ENCODE results near the gene MTHFR.

MTHFR gene

DNA sequence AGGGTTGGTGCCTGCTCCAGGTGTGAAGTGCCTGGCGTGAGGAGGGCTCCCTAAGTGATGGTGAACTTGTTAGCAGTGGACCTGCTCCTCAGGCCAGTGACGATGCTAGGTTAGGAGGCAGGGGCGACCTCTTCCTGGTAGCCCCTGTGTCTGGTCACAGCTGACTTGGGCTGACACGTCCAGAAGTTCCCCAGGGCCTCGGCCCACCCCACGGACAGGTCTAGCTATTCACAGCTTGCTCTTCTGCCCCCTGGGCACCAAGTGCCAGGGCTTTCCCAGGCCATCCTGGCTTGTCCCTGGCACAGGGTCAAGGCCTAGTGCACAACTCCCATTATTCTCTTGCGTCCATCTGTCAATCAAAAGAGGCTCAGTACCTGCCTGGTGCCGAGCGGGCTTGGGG, 54.7 kb downstream of the MTHFR start:
- DNase-seq: no peak

DNA sequence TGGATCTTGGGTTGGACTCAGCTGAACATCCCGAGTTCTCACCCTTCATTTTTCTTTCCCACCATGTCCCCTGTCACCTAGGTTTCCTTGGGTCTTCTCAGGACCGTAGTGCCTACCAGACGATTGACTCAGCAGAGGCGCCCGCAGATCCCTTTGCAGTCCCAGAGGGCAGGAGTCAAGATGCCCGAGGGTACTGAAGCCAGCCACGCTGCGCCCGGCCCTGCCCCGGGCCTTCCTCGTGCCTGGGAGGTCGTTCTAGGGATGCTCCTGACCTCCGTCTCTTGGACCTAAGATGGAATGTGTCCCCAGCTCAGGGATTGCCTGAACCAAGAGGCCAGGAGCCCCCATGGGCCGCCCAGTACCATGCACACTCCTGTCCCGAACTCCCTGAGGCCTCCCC, 55.8 kb downstream of the MTHFR start:
- no peak for DNase-seq

DNA sequence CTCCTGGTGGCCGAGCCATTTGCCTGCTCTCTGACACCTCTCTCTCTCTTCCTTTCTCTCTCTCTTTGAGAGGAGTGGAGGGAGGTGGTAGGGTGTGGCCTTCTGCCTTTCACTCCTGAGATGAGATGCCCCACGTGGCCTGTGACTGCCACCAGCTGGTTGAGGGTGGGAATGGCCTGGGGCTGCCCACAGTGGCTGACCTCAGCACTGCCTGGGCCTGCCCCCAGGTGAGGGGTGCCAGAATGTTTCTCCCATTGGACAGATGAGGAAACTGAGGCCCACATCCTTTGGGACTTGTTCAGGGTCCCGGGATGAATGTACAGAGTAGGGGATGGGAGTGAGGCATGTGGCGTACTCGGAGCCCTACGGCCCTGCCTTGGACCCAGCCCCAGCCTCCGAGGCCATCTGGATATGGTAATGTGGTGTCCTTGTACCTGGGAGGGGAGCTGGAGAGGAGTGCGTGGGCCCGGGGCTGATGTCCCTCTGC, 56.5 kb downstream of the MTHFR start:
- no peak for DNase-seq

DNA sequence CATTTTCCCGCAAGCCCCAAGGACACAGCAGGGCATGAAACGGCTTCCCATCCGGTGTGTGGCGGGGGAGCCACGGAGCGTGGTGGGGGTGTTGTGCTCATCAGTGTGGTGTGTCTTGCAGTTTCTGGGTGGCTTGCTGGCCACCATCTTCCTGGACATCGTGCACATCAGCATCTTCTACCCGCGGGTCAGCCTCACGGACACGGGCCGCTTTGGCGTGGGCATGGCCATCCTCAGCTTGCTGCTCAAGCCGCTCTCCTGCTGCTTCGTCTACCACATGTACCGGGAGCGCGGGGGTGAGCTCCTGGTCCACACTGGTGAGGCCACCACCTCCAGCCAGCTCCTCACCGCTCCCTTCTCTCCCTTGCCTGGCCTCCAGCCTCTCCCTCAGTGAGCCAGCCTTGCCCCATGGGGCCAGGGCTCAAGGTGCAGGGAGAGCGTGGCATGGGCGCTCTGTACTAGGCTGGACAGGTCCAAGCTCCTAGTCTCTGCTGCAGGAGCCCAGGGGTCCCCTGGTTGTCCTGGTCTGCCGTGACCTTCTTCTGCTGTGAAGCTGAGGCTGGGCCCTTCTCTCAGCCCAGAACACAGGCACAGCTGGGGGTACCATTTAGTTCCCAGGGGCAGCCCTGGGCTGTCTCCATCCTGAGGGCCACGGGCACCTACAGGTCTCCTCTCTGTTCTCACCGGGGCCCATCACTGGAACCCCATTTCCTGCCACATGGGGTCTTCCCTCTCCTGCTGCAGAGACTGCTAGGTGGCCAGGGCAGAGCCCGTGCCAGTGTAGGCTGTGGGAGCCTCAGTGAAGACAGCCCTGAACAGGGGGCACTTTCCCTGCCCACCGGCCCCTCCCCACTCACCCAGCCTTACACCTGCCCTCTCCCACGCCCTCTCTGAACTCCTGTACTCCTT, 57.2 kb downstream of the MTHFR start:
- no peak for DNase-seq

DNA sequence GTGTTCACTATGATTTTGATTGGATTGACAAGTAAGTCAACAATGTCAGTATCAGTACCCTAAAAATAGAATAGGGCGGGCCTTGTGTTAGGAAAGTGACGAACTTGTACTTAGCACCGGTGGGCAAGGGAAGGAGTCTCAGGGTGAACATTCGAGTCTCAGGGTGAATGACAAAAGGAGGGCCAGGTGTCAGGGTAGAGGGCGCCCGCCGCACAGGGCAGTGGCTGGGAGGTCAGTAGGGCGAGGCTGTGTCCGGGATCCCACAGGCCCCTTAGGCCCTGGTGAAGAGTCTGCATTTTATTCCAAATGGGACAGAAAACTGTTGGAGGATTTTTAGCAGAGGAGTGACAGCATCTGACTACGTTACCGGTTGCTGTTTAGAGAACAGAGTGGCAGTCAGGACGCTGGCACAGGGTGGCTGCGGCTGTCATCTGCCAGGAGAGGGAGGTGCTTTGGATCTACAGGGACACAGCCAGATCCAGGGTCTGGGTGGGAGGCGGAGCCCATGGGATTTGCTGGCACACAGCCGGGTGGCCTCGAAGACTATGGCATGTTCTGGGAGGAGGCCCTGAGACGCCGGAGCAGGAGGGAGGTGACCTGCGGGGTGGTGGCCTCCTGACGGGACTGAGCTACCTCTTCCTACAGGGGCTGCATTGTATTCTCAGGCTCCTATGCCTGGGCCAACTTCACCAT, 58.8 kb downstream of the MTHFR start:
- DNase-seq: no peak

DNA sequence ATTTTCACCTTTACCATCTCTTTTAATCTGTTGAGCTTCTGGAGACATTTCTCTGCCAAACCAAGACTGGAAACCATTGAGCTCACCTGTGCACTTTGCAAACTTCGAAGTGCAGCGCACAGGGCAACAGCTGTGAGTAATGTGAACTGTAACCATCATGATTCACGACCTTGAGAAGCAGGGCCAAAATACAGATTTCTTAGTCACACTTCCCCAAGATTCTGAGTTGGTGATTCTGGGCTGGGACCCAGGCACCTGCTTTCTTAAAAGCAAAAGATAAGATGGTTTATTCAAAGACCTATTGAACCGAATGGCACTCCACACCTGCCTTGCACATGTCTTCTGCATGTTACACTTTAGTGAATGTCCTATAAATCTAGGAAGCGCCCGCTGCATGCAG, 59.7 kb downstream of the MTHFR start:
- DNase-seq: no peak

DNA sequence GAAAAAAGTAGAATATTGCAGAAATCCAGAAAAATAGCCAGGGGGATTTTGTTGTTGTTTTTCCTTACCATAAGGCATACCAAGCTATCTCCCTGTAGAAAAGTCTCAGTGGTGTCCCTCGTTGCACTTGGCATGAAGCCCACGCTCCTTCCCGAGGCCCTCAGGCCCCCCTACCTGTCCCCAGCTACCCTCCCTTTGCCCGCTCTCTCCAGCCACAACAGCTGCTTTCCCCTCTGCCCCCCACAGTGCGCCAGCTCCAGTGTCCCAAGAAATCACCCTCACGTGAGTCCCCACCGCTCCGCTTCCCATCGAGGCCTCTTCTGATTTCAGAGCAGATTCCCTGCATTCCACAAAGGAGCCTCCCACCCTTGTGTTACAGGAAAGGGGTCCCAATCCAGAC, 61.5 kb downstream of the MTHFR start:
- no peak for DNase-seq

DNA sequence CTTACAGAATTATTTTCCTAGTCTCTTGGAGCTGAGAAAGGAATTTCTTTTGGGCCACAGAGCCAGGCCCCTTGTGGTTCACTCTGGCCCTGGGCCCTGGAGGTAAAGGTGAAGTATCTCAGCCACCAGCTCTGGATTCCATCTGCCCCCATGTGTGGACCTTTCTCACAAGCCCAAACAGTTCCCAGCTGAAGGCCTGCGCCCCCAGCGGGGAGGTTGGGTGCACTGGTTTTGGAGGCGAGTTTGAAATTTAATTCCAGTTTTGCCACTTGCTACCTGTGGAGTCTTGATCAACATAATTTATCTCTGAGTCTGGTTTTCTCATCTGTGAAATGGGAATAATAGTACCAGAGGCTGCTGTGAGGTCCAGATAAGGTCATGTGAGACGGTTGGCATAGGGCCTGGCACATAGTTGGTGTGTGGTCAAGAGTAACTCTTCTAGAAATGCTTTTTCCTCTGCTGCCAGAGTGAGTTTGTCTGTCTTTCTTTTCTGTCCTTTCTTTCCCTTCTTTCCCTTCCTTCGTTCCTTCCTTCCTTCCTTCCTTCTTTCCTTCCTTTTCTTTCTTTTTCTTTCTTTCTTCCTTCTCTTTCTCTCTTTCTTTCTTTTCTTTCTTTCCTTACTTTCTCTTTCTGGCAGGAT, 63.7 kb downstream of the MTHFR start:
- no peak for DNase-seq

DNA sequence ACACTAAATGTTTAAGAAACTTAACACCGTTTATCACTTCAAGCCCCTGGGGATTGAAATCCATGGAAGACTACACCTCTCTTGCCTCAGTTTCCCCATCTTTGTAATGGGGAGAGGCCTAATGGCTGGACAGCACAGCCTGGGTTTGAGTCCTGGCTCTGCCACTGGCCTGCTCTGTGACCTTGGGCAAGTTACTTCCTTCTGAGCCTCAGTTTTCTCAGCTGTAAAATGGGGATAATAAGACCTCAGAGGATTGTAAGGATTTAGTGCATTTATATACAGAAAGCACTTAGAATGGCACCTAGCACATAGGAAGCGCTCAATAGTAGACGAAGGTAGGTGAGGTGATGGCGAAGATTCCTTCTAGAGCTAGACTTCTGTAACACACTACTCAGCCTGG, 64.3 kb downstream of the MTHFR start:
- no peak for DNase-seq

DNA sequence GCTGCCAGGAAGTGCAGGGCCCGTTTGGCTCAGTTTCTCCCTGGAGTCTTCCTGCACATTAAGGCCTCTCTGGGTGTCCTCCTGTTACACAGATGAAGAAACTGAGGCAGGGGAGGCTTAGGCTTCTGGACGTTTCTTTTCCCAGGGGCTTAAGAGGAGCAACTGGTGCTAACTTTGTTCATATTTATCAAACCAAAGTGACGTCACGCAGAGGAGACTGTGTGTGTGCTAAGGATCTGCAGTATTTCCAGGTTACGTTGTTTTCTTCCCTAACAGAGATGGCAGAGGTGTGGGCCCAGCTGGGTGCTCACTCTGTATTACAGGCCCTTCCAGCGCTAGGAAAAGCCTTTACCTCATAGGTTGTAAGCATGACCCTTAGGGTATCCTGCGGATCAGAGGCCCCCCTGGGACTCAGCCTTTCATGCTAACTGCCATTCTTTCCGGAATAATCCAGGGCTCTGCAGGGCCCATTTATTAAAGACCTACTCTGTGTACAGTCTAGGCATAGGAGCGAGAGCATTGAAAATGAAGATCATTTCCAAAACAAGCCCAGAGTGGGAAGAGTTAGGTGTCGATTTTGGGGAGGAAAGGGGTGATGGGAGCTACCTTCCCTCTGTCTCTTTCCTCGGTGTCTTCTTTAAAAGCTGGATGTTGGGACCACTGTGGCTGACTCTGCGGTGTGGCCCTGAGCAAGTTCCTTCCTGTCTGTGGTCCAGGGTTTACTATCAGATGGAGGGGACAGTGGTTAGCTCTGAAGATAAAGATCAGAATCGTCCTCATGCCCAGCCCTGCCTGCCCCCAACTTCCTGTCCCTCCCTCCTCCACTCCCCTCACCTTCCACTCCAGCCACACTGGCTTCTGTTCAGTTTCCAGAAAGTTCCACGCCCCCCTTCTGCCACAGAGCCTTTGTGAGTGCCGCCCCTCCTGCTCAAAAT, 65.2 kb downstream of the MTHFR start:
- DNase-seq: no peak

DNA sequence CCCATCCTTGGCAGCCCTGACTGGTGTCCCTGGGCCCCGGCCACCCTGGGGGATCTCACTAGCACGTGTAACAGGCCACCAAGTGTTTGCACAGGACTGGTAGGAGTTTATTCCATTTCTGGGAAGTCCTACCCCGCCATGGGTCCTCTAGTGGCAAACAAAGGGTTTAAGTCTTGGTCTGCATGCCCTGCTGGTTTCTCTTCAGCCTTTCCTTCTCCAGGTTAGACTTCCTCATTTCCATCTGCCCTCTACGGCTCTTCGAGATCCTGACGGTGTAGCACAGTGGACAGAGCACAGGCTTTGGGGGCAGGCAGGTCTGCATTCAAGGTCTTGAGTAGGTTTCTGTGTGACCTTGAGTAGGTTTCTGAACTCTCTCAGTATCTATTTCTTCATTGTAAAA, 67.0 kb downstream of the MTHFR start:
- DNase-seq: no peak

DNA sequence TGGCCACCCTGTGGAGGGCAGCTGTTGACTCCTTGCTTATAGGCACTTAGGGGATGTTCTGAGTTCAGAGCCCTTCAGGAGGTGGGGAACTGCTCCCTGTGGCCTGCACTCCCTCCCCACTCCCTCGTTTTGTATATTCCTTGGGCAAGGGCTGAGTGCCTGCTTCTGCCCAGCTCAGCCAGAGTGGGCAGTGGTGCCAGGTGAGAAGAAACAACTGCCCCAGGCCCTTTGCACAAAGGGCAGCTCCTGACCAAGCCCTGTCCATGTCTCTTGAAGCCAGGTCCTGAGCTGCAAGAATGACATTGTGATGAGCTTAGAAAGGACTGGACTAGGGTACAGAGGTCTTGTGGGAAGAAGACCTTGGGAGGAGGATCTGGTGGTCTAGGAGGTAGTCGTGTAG, 67.7 kb downstream of the MTHFR start:
- no peak for DNase-seq

DNA sequence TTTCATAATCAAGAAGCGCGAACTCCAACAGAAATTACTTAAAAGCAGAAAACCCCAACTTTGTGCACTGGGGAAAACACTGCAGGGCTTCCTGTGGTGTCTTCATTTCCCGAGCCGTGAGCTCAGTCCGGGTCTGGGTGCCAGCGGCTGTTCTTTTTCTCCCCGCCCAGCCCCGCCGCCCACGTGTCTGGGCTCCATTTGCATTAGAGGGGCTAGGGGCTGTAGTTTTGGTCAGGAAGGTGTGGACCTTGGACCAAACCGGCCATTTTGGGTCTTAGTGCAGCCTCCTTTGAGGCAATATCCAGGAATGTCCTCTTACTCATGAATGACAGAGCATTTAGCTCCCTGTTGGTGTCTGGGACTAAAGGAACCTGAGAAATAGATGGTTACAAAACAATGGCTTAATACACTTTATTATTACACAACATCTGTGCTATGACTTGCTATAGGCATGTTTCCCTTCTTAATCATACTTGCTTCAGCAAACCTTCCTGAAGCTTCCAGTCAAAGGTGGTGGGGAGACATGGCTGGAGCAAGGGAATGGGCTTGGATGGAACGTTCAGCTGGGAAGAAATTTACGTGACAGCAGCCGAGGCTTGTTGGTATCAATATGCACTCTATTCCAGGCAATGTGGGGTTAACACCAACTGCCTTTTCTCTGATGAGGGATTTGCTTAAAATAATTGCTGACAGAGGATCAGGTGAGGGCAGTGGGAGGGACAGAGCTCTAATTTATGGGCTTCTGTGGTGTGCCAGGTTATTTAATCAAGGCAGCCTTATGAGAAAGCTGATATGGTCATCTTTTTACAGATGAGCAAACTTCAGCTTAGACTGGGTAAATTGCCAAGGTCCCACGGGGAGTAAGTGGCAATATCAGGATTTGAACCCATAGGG, 68.8 kb downstream of the MTHFR start:
- DNase-seq: peak; percentile 33

DNA sequence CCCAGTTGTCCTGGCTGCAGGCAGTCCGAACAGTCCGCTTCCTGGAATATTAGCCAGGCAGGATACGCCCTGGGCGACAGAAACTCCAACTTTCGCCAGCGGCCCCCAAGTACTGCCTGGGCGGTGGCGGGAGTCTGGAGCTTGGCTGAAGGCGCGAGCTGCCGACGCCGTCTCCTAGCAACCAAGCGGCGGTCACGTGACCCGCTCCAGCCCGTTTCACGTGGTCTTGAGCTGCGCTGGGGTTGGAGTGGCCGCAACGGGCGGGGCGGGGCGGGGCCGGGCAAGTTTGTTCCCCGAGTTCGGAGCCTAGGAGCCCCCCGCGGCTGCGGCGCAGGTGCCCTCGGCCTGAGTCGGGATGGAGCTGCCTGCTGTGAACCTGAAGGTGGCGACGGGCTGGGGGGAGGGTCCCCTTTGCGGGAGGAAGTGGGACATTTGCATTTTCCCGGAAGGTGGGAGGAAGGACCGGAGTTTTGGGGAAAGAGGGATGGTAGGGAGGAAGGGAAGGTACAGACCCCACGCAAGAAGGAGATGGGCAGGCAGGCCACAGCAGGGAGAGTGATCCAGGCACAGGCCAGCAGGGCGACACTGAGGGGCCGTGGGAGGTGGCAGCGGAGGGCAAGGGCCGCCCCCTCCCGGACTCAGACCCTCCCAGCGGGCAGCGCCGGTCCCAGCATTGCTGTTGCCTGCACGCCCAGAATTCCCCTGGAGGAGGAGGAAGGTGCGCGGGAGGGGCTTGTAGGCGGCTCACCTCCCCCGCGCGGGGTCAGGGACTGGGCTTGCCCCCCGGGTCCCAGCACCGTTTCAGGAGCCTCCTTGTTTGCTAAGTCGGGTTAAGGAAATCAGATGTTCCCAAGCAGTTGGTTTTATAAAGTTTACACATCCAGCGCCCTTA, 69.7 kb downstream of the MTHFR start, which contains the start of gene AGTRAP:
Gene AGTRAP (plus strand): TSS at position 283 of the 892 bp plus-strand sequence. CDS start 73 bp downstream, at position 356.
- DNase-seq: peak; percentile 93
